HUDEP-2 (cell line): ENCODE measurements around the gene FZD2.
"Not testable (repeated sequence)": the region's sequence is repeated elsewhere in the genome, so short reads cannot be mapped to it uniquely, and the experiment has no call there.

ENCODE experiments used
- DNase-seq, 76 experiments: peaks; one replicate each; lab custom pipeline; 2025; ENCODE audit not compliant: unreplicated experiment in 76 of 76; lab: John Stamatoyannopoulos, UW

The FZD2 gene

DNA sequence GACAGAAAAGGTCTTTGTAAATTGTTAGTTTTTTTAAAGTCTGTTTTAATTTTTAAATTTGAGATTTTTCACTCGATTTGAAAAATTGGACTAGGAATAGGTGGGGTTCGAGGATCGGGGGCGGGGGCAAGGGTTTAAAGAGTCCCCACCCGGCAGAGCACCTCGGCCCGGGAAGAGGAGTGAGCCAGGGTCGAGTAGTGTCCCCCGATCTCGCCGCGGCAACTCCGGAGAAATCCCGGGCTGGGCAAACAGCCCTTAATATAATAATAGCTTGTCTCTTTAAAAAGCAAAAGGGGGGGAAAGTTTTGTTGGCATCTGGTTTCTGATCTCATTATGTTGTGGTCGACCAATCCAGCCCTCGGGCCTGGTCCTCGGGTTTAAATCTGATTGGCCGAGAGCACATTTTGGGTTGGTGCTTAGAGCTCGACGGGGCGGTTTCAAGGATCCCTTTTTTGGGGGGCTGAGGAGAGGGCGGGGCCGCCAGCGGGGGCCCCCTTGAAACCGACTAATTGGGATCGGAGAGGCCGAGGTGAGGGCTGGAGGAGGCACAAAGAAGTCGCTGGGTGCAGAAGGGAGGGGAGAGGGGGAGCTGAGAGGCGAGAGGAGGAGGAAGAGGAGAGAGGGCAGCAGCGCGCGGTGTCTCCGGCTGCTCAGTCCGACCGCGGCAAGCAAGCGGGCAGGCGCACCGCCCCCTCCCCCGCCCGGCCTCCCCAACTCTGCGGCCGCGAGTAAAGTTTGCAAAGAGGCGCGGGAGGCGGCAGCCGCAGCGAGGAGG lies at the start of gene FZD2:
Gene FZD2, plus strand, starts transcription at position 653 of the 775 bp plus-strand sequence. CDS start 205 bp downstream, outside the sequence.
- DNase-seq = peak in 45 of 76 experiments; percentile 1 to 61 (median 25)

- DNase-seq = peak in 8 of 76 experiments; percentile 4 to 30 (median 14)
These were observed 45.8 kb upstream of the FZD2 start for GRCh38 chr17:44511241-44512134.

DNA sequence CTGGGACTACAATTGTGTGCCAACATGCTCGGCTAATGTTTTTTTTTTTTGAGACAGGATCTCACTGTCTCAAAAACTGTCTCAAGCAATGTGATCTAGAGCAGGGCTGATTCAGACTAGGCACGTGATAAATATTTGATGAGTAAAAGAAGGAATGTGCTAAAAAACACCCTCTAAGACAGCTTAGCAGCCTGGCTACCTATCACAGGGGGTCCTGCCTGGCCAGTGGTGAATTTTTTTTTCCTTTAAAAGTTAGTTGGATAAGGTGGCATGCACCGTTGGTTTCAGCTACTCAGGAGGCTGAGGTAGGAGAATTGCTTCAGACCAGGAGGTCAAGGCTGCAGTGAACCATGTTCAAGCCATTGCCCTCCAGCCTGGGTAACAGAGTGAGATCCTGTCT lies 39.3 kb upstream of the FZD2 start:
- DNase-seq = no peak

DNA sequence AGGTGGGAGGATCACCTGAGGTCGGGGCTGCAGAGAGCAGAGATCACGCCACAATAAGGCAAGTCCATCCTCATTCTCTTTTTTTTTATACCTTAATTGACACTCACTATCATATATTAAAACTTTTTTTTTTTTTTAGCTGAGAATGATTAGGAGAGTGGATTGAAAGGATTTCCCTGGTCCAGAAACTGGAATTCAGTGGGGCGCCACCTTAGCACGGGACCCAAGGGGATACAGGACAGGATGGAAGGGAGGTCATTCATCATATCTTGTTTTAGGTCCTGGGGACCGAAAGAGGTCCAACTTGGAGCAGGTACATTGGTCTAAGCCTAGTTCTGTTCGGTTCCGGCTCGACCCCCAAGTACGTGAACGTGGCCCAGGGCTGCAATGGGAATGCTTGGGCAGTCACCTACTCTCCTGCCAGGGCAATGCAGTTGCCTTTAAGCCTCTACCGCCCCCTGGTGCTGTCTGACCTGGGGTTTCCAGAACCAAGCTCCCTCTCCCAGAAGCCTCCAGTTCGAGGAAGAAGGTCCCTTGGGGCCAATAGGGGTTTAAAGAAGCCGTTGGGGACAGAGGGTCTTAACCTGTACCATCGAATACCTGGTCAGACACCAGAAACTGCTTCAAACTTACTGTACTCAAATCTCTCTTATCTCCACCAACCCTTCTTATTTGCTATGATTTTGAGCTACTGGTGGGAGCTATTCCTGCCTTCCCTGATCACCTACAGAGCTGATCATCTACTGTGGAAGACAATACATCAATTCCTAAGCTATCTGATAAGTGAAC lies 34.2 kb upstream of the FZD2 start:
- peak in 71 of 76 experiments; percentile 13 to 88 (median 74) for DNase-seq

DNA sequence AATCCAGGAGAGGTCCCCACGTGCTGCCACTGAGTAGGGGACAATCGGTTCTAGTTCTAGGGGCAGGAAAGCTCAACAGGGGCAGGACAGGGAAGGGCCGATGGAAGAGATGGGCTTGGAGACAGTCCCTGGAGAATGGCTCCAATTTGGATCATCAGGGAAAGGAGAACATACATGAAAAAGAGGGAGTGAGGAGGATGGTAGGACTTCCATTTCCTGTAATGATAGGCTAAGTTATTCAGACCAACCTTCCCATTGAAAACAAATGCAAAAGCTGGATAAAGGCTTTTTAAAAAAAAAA lies 33.7 kb upstream of the FZD2 start:
- no peak for DNase-seq

DNA sequence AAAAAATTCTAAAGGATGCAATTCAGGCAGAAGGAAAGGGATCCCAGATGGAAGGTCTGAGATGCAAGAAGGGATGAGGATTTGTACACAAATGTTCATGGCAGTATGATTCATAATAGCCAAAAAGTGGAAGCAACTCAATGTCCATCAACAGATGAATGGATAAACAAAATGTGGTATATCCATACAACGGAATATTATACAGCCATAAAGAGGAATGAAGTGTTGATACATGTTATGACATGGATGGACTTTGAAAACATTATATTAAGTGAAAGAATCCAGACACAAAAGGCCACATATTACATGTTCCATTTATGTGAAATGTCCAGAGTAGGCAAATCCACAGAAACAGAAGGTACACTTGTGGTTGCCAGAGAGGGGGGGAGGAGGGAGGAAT lies 30.2 kb upstream of the FZD2 start:
- DNase-seq = no peak

- DNase-seq = no peak
These were observed 29.3 kb upstream of the FZD2 start for GRCh38 chr17:44527954-44528353.

GRCh38 chr17:44529864-44530263 lies 27.4 kb upstream of the FZD2 start:
- DNase-seq = no peak

GRCh38 chr17:44530896-44531418 lies 26.3 kb upstream of the FZD2 start:
- DNase-seq = no peak

GRCh38 chr17:44533533-44534246 lies 23.6 kb upstream of the FZD2 start:
- DNase-seq = peak in 72 of 76 experiments; percentile 5 to 86 (median 64)

GRCh38 chr17:44536090-44536953 lies 21.0 kb upstream of the FZD2 start:
- DNase-seq = no peak

- not testable (repeated sequence) for DNase-seq
These were observed 19.4 kb upstream of the FZD2 start for GRCh38 chr17:44537922-44538321.

DNA sequence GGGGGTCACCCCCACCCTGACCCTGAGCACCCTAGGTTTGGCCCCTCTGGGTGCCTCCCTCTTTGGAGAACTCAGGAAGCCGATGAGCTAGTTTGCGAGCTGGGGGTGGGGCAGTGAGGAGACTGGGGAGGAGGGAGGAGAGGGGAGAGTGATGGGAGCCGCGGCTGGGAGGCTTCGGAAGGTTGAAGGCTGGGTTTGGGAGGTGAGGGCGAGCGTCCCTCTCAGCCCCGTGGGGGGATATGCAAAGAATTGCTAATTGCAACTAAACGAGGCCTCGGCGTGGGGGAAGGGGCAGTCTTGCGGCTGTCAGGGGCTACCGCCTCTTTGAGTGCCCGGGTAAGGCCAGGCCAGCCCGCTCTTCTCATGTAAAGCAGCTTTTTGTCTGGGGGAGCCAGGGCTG lies 17.6 kb upstream of the FZD2 start:
- no peak for DNase-seq

DNA sequence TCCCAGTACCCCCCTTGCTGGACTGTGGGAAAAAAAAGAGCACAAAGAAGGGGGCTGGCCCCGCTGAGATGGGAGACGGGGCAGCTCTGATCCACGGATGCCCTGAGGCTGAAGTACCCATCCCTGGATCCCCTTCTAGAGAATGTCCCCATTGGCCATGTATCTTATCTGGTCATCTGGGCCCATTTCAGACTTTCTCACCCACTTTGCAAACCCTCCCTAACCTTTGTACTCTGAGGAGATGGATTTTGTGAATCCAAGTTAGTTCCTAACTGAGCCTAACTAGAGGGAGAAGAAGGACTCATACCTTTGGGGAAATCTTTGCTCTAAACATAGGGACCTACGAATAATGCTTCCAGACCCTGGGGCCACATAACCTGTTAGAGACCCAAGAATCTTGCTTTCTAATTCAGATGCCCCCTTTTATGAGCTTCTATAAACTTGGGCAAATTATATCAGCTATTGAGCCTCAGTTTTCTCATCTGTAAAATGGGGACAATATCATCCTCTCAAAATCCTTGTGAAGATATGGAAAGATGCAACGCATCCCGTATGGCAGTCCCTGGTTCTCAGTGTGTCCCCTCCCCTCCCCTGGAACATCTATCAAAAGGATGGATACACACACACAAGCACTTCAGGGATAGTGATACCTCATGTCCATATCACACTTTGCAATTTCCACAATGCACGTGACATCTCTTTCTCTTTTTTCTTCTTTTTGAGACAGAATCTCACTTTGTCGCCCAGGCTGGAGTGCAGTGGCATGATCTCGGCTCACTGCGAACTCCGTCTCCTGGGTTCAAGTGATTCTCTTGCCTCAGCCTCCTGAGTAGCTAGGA lies 16.8 kb upstream of the FZD2 start:
- no peak for DNase-seq

DNA sequence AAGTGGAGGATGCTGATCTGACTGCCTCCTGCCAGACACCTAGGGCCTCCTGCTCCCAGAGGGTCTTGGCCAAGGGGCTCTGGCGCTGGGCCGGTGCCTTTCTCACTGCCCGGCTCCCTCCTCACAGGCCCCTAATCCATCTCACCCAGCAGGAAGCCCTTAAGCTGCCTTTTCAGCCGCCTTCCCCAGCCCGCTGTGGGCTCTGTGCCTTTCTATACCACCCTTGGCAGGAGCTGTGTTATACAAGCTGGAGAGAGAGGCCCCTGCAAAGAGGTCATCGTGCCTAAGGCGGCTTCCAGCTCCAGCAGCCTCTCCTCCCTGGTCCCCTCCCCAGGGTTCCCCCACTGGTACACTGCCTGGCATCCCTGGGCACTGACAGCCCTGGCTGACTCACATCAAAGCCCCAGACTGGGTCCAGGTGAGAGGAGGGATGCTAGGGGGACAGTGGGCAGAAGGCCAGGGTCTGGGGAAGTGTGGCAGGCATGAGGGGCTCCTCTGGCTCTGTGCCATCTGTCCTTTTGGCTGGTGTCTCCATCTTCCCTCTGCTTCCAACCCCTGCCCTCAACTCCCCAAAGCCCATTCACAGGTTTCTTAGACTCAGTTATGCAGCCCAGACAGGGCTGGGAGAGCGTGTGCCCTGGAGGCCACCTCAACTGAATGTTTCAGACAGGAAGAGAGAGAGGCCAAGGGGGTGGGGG lies 15.3 kb upstream of the FZD2 start:
- DNase-seq = no peak

GRCh38 chr17:44543213-44543904 lies 13.9 kb upstream of the FZD2 start:
- no peak for DNase-seq

- DNase-seq = no peak
These were observed 13.3 kb upstream of the FZD2 start for GRCh38 chr17:44543905-44544523.
